GM12864 (cell line): Measurements from ENCODE around the gene CRIP1.

Source experiments
- DNase-seq: peaks from one replicate; pipeline ENCODE4 v3.0.0-alpha.2; 2011; ENCODE audit warnings: low read depth
- H3K4me3 ChIP-seq: 2 replicates; pipeline ENCODE4 v1.5.1; 2011; ENCODE audit warnings: mild to moderate bottlenecking, low read depth, low read length, control low read depth
- CTCF ChIP-seq: IDR thresholded peaks from 2 replicates; pipeline ENCODE4 v1.5.1; 2011; ENCODE audit warnings: low read depth, mild to moderate bottlenecking, moderate library complexity, low read length, control low read depth, inconsistent platforms; ENCODE audit errors: missing control alignments

The CRIP1 gene

GRCh38 chr14:105488781-105489541 is 2.3 kb downstream of the CRIP1 start:
- DNase-seq = no peak
- H3K4me3 ChIP-seq = peak overlapping the region; percentile 85
- no peak for TF ChIP-seq CTCF

DNA sequence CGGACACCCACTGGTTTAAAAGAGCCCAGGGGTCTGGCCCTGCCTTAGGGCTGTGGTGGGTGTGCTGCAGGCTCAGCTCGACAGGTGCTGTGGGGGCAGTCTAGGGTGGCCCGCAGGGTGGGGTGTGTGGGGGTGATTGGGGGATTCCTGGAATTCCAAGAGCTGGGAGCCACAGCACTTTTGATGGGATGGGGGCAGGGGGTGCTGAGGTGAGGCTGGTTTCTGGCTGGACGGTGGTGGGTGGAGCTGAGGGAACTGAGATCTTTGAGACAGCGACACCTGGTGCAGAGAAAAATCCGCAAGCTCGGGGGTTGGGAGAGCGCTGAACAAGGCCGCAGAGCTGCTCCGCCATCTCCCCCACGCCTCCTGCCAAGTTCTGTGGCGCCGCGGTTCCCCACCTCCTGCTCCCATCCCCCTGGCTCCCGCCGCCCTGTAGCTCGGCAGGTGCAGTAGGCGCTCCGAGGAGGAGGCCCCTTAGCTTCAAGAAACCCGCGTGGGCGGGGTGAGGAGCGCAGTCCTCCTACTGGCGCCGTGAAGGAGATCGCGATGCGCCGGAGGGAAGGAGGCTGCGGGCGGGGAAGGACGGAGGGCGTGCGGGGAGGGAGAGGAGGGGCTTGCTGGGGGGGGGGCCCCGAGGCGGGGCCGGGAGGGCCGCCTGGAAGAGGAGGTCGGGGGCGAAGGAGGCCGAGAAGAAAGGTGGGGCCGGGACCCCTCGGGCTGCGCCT is 3.0 kb downstream of the CRIP1 start:
- peak; percentile 80 for TF ChIP-seq CTCF
- peak; percentile 84 for DNase-seq
- H3K4me3 ChIP-seq = peak overlapping the region; percentile 85

DNA sequence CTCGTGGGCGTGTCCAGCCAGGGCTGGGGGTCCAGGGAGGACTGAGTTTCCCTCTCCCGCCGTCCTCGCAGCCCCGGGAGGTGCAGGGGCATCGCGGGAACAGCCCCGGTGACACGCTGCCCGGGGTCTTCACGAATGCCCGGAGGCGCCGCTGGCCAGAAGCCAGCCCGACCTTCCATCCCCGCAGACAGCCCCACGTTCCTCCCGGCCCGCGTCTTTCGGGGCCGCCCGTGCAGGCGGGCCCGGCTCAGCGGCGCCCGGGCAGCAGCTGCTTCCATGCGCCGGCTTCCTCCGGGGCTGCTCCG is 3.5 kb downstream of the CRIP1 start:
- no peak for DNase-seq
- TF ChIP-seq CTCF = no peak
- peak overlapping the region; percentile 85 for H3K4me3 ChIP-seq

DNA sequence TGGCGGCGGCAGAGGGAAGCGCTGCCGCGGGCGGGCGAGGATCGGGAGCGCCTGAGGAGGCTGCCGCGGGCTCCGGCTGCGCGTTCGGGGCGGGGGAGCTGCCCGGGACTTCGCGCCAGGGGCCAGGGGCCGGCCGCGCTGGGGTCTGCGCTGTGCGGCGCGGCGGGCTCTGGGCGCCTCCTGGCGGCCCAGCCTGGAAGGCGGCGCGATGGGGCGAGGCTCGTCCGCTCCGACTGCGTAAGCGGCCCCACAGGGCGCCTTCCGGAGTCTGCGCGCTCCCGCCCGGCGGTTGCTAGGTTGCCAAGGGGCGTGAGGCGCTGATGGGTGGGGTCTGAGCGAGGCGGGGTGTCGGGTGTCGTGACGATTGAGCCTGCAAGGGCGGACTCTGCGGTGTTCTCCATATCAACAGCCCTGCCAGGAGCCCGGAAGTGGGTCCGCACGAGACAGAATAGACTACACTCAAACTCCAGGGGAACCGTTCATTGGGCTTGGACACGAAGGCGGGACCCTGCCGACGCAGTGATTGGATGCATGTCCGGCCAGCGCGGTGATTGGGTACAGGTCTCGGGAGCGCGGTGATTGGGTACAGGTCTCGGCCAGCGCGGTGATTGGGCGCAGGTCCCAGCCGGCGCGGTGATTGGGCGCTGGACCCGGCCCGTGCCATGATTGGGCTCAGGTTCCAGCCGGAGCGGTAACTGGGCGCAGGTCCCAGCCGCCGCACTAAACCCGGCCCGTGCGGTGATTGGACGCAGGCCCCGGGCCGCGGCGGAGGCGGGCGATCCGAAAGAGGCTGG is 4.1 kb downstream of the CRIP1 start, which contains the start of gene TEDC1:
TSS of gene TEDC1 (plus strand) at position 675 of the 794 bp plus-strand sequence. CDS start 130 bp downstream, outside the sequence.
- DNase-seq = peak; percentile 100
- peak; percentile 76 for TF ChIP-seq CTCF
- H3K4me3 ChIP-seq = peak within 1 kb of the TSS; percentile 85

DNA sequence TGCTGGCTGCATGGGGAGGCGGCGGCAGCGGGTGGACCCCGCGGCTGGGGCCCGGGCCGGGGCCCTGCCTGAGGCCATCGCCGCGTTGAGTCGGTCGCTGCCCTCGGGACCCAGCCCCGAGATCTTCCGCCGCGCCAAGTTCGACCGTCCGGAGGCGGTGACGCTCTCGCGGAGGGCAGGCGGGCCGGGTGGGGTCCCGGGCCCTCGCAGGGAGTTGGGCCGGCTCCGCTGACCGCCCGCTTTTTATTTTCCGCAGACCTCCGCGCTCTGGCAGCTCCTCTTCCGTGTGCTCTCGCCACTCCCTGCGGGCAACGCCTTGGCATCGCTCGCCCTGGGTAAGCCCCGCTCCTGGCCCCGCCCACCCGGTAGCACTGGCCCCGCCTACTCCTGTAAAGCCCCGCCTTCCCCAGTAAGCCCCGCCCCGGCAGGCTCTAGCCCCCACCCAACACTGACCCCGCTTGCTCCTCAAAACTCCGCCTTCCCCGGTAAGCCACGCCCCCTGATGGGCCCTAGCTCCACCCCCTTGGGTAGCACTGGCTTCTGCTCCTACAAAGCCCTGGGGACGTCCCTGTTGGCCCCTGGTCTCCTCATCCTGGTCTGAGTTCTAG is 4.8 kb downstream of the CRIP1 start:
- DNase-seq = peak; percentile 54
- no peak for TF ChIP-seq CTCF
- peak overlapping the region; percentile 81 for H3K4me3 ChIP-seq

GRCh38 chr14:105492031-105492970 is 5.6 kb downstream of the CRIP1 start:
- TF ChIP-seq CTCF = no peak
- no peak for DNase-seq
- H3K4me3 ChIP-seq = peak overlapping the region; percentile 81
